ENCODE data around the gene PTPRM.

The PTPRM gene

GRCh38 chr18:7844017-7844416, 276.9 kb downstream of the PTPRM start:
- peaks cover 4% of the 10 kb centered on the region for H3K9me3 ChIP-seq (ENCODE audit: insufficient read depth, low read length, severe bottlenecking)
- ATAC-seq (ENCODE audit: insufficient read depth, low read depth) (no peak), DNase-seq (no peak)
- no peaks in the 10 kb centered on the region for H3K4me1 ChIP-seq (ENCODE audit: insufficient read depth, low read length)
- no peak overlapping the region for H3K27ac ChIP-seq (ENCODE audit: low read length)
- TF ChIP-seq EZH2 (IDR thresholded peaks at IDR 0.05; ENCODE audit: borderline replicate concordance, low read depth, low read length, severe bottlenecking) (no peak), CTCF (IDR thresholded peaks at IDR 0.05; ENCODE audit: borderline replicate concordance, extremely low read depth, low read length, poor library complexity, severe bottlenecking) (no peak)
- H2AFZ ChIP-seq (ENCODE audit: low read depth, low read length), result no peak overlapping the region
- no peak overlapping the region for H3K4me2 ChIP-seq (ENCODE audit: insufficient read depth, low read length)
- H4K20me1 ChIP-seq (ENCODE audit: insufficient read depth, low read length), result no peaks in the 10 kb centered on the region
- H3K9ac ChIP-seq (ENCODE audit: low read depth, low read length), result no peak overlapping the region
- H3K4me3 ChIP-seq (ENCODE audit: low read depth in 1 of 2, low read length in 2 of 2), result no peak overlapping the region
- H3K27me3 ChIP-seq (ENCODE audit: insufficient read depth, low read length, poor library complexity), result no peaks in the 10 kb centered on the region
- no peaks in the 10 kb centered on the region for H3K79me2 ChIP-seq (ENCODE audit: insufficient read depth, low read length)
- no peaks in the 10 kb centered on the region for H3K36me3 ChIP-seq (ENCODE audit: insufficient read depth, low read length)

- no peak overlapping the region for H3K4me2 ChIP-seq (ENCODE audit: insufficient read depth, low read length)
- H3K4me3 ChIP-seq (ENCODE audit: low read depth in 1 of 2, low read length in 2 of 2), result no peak overlapping the region
- H3K36me3 ChIP-seq (ENCODE audit: insufficient read depth, low read length), result no peaks in the 10 kb centered on the region
- no peaks in the 10 kb centered on the region for H4K20me1 ChIP-seq (ENCODE audit: insufficient read depth, low read length)
- no peak for DNase-seq
- ATAC-seq (ENCODE audit: insufficient read depth, low read depth), result no peak
- peaks cover 4% of the 10 kb centered on the region for H3K9me3 ChIP-seq (ENCODE audit: insufficient read depth, low read length, severe bottlenecking)
- TF ChIP-seq EZH2 (IDR thresholded peaks at IDR 0.05; ENCODE audit: borderline replicate concordance, low read depth, low read length, severe bottlenecking), result no peak
- no peak for TF ChIP-seq CTCF (IDR thresholded peaks at IDR 0.05; ENCODE audit: borderline replicate concordance, extremely low read depth, low read length, poor library complexity, severe bottlenecking)
- no peak overlapping the region for H2AFZ ChIP-seq (ENCODE audit: low read depth, low read length)
- no peak overlapping the region for H3K27ac ChIP-seq (ENCODE audit: low read length)
- H3K79me2 ChIP-seq (ENCODE audit: insufficient read depth, low read length), result no peaks in the 10 kb centered on the region
- no peaks in the 10 kb centered on the region for H3K4me1 ChIP-seq (ENCODE audit: insufficient read depth, low read length)
- H3K27me3 ChIP-seq (ENCODE audit: insufficient read depth, low read length, poor library complexity), result no peaks in the 10 kb centered on the region
- H3K9ac ChIP-seq (ENCODE audit: low read depth, low read length), result no peak overlapping the region
These were observed 277.3 kb downstream of the PTPRM start for GRCh38 chr18:7844418-7844817.

GRCh38 chr18:7846335-7846734, 279.2 kb downstream of the PTPRM start:
- no peak overlapping the region for H2AFZ ChIP-seq (ENCODE audit: low read depth, low read length)
- H3K9ac ChIP-seq (ENCODE audit: low read depth, low read length), result no peak overlapping the region
- H3K4me1 ChIP-seq (ENCODE audit: insufficient read depth, low read length), result no peaks in the 10 kb centered on the region
- H3K27me3 ChIP-seq (ENCODE audit: insufficient read depth, low read length, poor library complexity), result no peaks in the 10 kb centered on the region
- no peaks in the 10 kb centered on the region for H3K36me3 ChIP-seq (ENCODE audit: insufficient read depth, low read length)
- no peak for DNase-seq
- H3K79me2 ChIP-seq (ENCODE audit: insufficient read depth, low read length), result no peaks in the 10 kb centered on the region
- no peak overlapping the region for H3K27ac ChIP-seq (ENCODE audit: low read length)
- TF ChIP-seq EZH2 (IDR thresholded peaks at IDR 0.05; ENCODE audit: borderline replicate concordance, low read depth, low read length, severe bottlenecking) (no peak), CTCF (IDR thresholded peaks at IDR 0.05; ENCODE audit: borderline replicate concordance, extremely low read depth, low read length, poor library complexity, severe bottlenecking) (no peak)
- H3K4me3 ChIP-seq (ENCODE audit: low read depth in 1 of 2, low read length in 2 of 2), result no peak overlapping the region
- no peaks in the 10 kb centered on the region for H4K20me1 ChIP-seq (ENCODE audit: insufficient read depth, low read length)
- no peak overlapping the region for H3K4me2 ChIP-seq (ENCODE audit: insufficient read depth, low read length)
- H3K9me3 ChIP-seq (ENCODE audit: insufficient read depth, low read length, severe bottlenecking), result peaks cover 4% of the 10 kb centered on the region
- ATAC-seq (ENCODE audit: insufficient read depth, low read depth), result no peak

Measured in DND-41 (cell line).